Measurements from ENCODE around the gene TENM4.

DNA sequence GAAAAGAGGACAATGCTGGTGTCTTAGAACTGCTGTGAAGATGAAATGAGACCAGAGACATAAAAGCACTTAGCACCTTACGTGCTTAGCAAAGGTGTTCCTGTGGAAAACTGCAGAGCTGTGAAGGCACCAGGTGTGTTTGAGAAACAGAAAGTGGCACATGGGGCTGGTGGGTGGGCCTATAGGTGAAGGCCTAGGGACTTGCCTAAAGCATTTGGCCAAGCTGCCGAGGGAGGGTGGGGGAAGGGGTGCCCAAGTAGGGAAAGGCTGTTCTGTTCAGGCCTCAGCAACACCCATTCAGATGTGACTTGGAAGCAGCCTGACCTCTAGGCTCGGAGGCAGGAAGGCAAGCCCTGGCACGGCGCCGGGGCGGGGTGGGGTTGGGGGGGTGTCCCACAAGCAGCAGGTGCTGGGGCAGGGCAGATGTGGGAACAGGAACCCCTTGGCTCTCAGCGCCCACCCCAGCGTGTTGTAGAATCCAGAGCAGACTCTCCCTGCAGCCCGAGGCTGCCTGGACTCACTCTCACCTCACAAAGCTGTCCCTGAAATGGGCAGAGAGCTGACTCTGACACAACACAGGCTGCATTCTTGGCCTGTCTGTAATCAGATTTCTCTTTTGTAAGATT is 499.5 kb downstream of the TENM4 start:
- TF ChIP-seq POLR2AphosphoS5 (IDR thresholded peaks at IDR 0.05; ENCODE audit: borderline replicate concordance, low read depth, low read length), result no peak
- TF ChIP-seq EZH2 (IDR thresholded peaks at IDR 0.05), result no peak
